HCT116 (cell line): ENCODE results near the gene CD74.

Source experiments
- CBX3 ChIP-seq: IDR thresholded peaks from 2 replicates; pipeline ENCODE4 v1.6.1; 2012; ENCODE audit warnings: low read depth
- EZH2 ChIP-seq: fragments of 200-600 bp; sonication (generic); IDR thresholded peaks from 2 replicates; pipeline ENCODE4 v1.6.1; 2017; ENCODE audit warnings: antibody characterized with exemption, mixed run types
- POLR2A ChIP-seq: IDR thresholded peaks from 2 replicates; pipeline ENCODE4 v1.7.0; 2011; ENCODE audit warnings: borderline replicate concordance; ENCODE audit not compliant: insufficient read depth, insufficient read length; ENCODE audit errors: extremely low read depth
- POLR2AphosphoS5 ChIP-seq: IDR thresholded peaks from 2 replicates; pipeline ENCODE4 v1.6.1; 2011; ENCODE audit warnings: mild to moderate bottlenecking, low read depth, low read length, moderate library complexity
- YY1 ChIP-seq: IDR thresholded peaks from 2 replicates; pipeline ENCODE4 v1.6.1; 2011; ENCODE audit warnings: low read length, low read depth, moderate library complexity, mild to moderate bottlenecking; ENCODE audit not compliant: insufficient replicate concordance; ENCODE audit errors: extremely low read depth
- TF ChIP-seq, protein P1 (sequence below), 3 experiments: fragments of 200-600 bp in 1 of 3; sonication (generic) in 1 of 3; IDR thresholded peaks in 2 of 3; conservative IDR thresholded peaks in 1 of 3; 2 replicates each; pipeline ENCODE4 v1.5.1; 2012 to 2017; ENCODE audit warnings: low read depth in 2 of 3, low read length in 2 of 3, antibody characterized with exemption in 1 of 3, borderline replicate concordance in 1 of 3, control low read depth in 1 of 3, mild to moderate bottlenecking in 1 of 3, mixed read lengths in 1 of 3, mixed run types in 1 of 3, moderate library complexity in 1 of 3; ENCODE audit not compliant: insufficient read depth in 1 of 3
- TF ChIP-seq, protein P2 (sequence below): IDR thresholded peaks from 2 replicates; pipeline ENCODE4 v1.6.1; 2012

DNA sequence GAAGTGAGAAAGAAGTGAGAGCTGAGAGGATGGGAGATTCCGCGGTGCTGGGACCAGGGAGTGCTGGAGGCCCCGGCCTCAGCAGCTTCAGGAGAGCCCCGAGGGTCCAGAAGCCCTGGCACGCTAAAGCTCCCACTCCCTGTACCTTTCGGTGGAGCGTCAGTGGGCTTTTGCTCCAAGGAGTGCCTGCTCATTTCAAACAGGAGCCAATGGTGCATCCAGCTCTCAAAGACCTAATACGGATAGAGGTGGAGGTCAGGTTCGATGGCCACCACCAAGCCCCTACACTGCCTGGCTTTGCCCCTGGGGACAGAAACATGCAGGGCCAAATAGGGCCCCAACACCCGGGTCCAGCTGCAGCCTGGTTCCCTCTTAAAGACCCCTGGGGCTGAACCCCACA is 8.2 kb downstream of the CD74 start:
- TF ChIP-seq POLR2AphosphoS5 (no peak), POLR2A (no peak), CBX3 (no peak), YY1 (no peak), EZH2 (no peak)
- TF ChIP-seq, protein P1, sequence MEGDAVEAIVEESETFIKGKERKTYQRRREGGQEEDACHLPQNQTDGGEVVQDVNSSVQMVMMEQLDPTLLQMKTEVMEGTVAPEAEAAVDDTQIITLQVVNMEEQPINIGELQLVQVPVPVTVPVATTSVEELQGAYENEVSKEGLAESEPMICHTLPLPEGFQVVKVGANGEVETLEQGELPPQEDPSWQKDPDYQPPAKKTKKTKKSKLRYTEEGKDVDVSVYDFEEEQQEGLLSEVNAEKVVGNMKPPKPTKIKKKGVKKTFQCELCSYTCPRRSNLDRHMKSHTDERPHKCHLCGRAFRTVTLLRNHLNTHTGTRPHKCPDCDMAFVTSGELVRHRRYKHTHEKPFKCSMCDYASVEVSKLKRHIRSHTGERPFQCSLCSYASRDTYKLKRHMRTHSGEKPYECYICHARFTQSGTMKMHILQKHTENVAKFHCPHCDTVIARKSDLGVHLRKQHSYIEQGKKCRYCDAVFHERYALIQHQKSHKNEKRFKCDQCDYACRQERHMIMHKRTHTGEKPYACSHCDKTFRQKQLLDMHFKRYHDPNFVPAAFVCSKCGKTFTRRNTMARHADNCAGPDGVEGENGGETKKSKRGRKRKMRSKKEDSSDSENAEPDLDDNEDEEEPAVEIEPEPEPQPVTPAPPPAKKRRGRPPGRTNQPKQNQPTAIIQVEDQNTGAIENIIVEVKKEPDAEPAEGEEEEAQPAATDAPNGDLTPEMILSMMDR (IDR thresholded peaks at IDR 0.05 in 2 of 3, conservative IDR thresholded peaks at IDR 0.05 in 1 of 3; ENCODE audit: borderline replicate concordance in 1 of 3, insufficient read depth in 1 of 3, low read depth in 2 of 3, low read length in 2 of 3): no peak
- TF ChIP-seq, protein P2, sequence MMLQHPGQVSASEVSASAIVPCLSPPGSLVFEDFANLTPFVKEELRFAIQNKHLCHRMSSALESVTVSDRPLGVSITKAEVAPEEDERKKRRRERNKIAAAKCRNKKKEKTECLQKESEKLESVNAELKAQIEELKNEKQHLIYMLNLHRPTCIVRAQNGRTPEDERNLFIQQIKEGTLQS: no peak
